ENCODE measurements around the gene DUSP14.
"Not testable (repeated sequence)": the region's sequence is repeated elsewhere in the genome, so short reads cannot be mapped to it uniquely, and the experiment has no call there.

Gene DUSP14

DNA sequence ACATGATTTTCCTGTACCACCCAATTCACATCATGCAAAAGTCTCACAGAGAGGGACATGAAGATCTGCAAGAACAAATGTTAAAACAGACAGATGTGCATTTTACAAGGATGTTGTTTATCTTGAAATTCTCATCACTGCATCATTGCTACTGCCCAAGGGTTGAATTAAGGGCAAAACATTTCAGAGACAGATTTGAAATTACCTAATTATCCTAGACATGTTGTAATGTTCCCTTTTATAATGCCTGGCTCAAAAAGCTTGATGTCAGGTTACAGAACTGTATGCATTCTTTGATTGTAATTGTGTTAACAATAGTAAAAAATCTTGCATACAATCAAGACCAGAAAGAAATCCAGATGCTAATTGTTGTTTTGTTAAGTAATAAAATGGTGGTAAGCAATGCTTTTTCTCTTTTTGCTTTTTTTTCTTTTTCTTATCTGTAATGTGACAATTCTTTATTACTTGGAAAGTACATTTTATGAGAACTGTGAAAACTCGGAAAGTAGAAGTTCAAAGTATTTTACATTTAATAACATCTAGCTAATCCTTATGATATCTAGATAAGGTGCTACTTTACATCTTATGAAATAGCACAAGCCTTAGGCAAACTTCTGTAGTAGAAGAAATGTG is 3.6 kb upstream of the DUSP14 start:
- no peak for DNase-seq

DNA sequence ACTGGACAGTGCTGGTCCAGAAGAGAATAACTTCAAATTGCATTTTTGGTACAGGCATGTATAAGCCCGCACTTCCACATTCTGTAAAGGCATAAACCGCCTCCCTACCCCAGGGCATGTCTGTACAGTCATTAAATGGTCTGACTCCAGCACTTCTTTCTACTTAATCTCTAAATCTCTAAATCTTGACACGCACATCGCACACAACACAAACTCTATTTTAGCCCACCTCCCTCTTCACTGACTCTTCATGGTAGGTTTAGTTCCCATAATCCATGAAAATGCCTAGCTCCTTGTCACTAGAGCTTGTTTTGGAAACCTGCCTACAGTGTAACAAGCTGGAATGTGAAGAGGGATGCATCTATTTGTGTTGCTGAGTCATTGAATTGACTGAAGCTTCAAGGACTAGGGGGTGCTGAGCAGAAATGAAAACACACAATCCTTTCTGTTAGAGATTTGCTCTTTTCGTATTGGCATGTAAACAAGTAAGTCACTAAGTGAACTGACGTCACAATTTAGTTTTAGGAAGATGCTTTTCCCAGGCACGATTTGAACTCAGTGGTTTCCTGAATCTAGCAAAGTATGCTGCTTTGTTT is 1.6 kb upstream of the DUSP14 start:
- DNase-seq: peak; percentile 12 to 38

DNA sequence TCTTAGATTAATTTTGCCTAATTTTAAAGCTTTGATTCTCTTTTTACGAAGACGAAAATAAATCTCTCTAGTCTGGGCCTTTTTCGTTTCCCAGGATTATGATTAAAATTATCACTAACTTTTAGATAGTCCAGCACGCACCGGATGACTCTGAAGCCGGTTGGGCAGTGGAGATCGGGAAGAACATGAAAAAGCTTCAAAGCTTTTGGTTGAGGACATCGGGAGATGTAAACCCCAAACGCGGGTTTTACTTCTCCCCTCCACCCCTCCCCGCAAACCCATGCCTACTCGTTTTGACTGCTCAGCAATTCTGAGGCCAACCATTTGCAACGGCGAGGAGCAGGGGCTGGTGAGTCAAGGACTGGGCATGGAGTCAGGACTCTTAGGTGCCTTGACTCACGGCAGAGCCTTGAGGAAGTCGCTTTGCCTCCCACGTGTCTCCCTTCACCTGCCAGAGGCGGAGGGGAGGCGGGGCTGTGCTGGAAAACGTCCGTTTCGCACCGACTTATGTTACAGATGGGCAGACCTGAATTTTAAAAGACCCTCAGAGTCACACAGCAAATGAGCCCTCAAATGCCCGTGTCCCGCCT is 989 bp upstream of the DUSP14 start:
- peak; percentile 46 to 71 for DNase-seq

DNA sequence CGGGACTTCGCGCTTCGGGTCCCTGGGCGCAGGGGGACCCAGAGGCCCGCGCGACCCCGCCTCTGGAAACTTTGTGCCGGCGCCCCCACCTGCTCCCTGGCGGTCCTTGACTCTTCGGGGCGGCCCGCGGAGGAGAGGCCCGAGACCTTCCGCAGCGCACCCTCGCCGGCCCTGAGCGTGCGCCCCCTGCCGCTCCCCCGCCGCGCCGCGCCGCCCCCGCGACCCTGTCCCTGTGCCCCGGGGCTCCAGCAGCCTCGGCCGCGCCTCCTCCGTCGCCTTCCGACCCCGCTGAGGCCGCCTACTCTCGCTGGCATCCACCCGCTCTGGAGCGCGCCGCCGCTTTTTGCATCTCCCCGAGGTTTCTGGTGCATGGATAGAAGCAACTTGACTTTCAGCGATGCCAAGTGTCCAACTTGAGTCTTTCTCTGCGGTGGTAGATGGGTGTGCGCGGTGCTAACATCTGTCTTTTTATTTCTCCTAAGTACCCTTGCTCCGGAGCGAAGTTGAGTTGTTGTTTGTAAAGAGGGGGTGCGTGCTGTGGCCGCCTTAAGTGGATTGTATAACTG is 414 bp downstream of the DUSP14 start:
- peak; percentile 40 to 49 for DNase-seq

DNA sequence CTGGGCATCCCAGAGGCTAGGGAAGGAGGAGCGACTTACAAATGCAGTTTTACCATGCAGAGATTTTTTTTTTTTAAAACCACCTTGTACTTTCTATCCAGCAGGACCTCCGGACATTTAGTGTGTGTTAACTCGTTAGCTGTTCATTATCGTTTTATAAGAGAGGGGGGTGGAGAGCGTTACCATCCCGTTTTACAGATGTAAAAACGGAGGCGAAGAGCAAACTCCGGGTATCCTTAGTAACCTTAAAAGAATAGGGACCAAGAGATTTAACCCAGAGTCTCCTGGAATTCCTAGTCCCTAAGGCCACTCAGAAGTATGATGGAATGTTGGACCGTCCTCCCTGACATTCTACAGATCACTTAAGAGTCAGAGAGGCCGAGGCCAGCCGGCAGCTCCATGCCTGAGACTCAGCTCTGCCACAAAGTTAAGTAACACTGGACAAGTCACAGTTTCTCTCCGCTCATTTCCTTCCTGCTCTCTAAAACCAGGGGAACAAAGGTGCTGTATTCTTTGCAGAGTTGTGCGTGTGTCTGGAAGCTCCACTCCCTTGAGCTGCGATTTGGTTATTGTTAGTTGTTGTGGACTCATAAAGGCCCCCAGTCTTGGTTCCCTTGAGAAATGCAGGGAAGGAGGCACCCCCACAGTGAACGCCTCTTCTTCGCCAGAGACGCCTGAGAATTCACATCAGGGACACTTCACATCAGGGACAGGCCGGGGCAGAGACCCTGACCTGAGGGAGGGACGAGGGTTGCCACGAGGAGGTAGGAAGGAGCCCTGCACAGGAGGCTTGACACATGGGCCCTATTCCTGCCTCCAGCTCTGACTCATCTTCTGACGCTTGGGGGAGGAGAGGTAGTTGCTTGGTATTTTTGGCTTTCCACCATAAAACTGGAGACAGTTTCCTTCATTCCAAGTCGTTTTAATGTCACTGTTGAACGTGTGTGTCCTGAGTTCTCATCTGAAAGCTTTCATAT is 1.2 kb downstream of the DUSP14 start:
- no peak for DNase-seq

DNA sequence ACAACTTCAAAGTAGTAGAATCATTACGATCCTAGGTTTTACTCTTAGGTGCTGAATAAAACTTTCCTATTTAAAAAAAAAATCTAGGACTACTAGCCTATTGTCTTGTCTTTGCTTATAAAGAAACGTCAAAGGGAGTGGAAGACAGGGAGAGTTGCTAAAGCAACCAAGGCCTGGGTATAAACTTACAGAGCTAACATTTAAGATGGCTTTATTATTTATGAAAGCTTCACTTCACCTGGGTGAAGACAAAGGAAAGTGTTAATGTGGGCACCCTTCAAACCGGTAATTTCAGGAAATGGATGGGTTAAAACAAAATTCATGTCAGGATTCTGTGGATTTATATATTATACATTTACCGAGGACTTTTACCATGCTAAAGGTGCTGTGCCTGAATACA is 2.5 kb downstream of the DUSP14 start:
- DNase-seq: no peak

DNA sequence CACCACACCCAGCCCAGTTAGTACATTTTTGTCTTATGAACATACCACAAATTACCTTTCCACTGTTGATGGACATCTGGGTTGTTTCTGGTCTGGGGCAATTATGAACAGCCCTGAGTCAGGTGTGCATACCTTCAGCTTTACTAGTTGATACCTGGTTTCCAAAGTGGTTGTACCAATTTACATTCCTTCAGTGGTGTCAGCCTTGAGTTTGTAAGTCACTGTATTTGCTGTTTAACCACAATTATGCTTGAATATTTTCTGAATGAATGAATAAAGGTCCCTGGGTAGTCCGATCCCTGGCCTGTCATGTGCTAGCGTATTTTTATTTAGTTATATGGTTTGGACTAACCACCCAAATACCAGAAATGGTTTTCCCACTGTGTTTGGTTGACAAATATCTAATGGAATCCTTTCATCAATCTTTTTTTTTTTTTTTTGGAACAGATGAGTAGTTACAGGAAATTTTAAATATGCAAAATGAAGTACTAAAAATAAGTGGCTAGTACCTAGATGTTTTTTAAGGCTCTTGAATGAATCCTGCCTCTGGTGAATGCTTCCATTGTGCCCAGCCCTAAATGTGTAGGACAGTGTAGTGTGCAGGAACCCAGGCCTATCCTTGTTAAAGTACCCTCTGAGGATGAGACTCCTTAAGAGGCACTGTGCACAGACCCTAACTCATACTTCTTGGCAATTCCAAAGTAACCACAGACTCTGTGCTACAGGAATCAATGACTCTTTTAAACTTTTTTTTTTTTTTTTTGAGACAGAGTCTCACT is 3.7 kb downstream of the DUSP14 start:
- no peak for DNase-seq

DNA sequence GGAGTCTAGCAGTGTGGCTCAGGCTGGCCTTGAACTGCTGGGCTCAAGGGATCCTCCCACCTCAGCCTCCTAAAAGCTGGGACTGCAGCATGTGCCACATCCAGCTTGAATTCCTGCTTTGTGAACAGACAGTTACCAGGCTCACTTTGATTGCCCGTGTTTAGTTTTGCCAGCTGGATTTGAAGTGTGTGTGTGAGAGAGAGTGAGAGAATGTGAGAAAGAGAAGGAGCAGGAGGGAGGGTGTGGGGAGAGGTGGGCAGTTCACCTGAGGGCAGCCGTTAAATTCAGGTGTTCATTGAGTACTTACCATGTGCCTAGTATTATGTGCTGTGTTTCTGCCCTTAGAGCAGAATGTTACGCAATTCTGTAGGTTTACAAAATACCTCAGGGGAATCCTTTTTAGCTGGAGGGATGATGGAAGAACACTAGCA is 4.7 kb downstream of the DUSP14 start:
- no peak for DNase-seq

DNA sequence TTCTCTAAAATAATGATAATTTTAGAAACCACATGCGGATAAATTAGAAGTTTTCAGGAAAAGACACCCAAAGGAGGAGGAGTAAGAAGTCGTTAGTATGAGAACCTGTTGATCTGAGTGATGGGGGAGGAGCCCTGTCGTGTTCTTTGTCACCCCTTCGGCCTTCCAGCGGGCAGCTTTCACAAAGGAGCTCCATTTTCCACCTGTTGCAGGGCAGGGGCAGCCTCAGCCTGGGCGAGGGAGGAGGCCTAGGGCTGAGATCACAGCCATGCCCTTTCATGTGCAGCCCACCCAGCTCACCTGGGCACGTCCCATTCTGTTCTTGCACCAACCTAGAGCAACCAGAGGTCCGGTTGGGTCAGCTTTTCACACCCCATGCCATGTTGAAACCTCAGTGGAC is 5.3 kb downstream of the DUSP14 start:
- no peak for DNase-seq

DNA sequence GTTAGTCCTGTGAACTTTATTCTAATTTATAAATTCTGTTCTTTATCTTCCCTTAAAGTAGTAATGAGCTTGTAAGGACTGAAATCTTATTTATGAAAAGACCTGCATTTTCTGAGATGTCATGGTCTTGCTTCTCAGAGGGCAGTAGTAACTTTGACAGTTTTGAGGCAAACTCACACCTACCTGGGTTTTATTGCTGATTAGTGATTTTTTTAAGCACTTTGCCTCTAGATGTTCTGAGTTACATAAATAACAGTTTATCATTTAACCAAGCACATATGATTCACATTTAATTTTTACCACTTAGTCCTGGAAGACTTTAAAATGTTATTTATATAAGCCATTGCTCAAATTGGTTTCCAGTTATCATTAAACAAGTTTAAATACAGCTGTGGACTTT is 10.7 kb downstream of the DUSP14 start:
- no peak for DNase-seq

DNA sequence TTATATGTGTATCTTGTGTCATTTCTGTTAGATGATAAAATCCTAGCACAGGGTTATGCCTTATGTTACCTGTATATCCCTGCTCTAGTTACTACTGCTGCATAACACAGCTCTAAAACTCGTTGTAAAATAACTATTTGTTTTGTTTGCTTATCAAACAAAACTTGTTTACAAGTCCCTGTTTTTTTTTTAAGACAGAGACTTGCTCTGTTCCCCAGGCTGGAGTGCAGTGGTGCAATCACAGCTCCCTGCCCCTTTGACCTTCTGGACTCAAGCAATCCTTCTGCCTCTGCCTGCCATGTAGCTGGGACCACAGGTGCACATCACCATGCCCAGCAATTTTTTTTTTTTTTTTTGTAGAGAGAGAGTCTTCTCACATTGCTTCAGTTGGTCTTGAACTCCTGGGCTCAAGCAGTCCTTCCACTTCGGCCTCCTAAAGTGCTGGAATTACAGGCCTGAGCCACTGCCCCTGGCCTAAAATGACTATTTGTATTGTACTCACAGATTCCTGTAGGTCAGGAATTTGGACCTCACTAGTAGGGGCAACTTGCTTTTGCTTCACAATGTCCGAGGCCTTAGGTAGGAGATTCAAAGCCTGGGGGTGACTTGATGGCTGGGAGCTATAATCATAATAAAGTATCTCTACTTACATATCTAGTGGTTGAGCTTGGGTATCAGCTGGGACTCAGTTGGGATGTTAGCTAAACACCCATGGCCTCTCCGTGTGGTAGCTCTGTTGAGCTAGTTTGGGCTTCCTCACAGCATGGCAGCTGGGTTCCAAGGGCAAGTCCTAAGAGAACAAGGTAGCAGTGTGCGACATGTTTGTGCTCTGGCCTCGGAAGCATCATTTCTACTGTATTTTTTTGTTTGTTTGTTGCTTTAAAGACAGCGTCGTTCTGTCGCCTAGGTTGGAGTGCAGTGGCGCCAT is 12.6 kb downstream of the DUSP14 start:
- no peak for DNase-seq

DNA sequence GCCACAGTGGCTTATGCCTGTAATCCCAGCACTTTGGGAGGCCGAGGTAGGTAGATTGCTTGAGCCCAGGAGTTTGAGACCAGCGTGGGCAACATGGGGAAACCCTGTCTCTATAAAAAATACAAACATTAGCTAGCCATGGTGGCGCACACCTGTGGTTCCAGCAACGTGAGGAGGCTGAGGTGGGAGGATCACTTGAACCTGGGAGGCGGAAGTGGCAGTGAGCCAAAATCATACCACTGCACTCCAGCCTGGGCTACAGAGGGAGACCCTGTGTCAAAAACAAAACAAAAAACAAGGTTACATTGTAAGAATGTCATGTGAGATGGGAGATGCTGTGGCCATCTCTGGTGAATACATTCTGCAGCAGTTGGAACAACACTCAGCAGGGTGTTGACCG is 13.5 kb downstream of the DUSP14 start:
- no peak for DNase-seq

DNA sequence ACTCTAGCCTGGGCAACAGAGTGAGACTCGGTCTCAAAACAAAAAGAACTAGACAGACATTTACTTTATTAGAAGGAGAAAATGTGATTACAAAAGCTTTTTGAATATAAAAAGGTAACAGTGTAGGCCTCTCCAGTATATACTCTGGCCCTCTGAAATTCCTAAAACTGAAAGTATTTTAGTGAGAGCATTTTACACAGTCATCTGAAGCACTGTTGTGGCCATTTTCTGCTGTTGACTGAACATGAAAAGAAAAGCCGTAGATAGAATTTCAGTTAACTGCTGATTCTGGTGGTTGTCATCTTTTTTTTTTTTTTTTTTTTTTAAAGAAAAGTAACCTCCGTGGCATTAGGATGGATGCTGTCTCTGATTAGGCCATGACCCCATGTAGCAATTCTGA is 15.6 kb downstream of the DUSP14 start:
- no peak for DNase-seq

DNA sequence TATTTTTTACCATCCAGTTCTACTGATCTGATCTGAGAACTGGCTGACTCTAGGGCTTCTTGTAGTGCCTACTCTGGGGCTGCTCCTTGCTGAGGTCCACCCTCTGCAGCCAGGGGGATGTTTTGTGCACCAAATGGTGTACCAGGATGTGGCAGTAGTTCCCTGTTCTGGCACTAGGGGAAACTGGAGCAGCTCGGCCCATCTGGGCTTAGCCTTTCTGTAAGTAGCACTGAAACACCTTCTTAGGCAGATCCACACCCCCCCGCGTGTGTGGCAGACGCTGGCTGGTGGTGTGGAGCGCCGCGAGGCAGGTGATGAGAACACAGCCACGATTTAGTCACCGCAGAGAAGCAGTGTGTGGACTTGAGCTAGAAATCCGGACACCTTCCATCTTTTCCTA is 17.0 kb downstream of the DUSP14 start:
- DNase-seq: peak in 1 of 2 experiments; percentile 25

DNA sequence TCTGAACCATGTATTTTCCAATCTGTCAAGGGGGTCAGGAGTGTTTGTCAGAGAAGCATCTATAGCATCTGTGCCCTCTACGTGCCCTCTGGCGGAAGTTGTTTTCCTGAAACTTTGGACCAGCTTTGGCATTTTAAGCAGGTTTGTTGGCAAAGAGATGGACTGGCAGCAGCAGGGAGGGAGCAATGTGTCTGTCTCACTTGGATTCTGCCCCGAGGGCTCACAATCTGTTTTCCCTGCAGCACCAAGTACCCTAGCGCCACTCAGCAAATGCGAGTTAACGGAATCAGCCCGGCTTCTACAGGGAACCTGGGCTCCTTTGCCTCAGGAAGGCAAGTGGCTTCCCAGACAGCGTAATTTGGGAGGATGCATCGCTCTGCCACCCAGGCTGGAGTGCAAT is 17.4 kb downstream of the DUSP14 start:
- DNase-seq: no peak

DNA sequence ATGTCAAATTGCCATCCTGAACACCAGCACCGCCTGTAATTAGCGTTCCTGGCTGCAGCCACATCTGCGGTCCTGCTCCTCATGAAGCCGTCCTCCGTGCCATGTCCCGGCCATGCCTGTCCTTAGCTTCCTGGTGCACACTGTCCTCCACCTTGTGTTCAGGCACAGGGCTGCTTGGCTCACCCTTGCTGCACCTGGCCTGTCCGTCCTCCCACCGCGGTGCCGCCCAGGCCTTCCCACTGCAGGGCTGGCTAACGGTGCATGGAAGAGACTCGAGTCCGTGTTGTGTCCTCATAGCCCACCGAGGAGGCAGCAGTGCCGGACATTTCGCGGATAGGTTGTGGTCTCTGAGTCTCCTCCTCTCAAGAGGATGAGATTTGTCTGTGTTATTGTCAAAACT is 20.4 kb downstream of the DUSP14 start:
- DNase-seq: no peak

DNA sequence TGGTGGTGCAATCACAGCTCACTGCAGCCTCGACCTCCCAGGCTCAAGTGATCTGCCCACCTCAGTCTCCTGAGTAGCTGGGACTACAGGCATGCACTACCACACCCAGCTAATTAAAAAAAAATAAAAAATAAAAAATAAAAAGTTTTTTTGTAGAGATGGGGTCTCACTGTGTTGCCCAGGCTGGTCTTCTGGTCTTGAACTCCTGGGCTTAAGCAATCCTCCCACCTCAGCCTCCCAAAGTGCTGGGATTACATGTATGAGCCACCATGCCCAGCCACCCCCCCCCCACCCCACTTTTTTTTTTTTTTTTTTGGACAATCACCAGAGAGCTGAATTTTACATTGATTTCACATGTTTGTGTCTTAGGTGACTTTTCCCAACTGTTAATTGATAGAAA is 22.0 kb downstream of the DUSP14 start:
- DNase-seq: not testable (repeated sequence)

DNA sequence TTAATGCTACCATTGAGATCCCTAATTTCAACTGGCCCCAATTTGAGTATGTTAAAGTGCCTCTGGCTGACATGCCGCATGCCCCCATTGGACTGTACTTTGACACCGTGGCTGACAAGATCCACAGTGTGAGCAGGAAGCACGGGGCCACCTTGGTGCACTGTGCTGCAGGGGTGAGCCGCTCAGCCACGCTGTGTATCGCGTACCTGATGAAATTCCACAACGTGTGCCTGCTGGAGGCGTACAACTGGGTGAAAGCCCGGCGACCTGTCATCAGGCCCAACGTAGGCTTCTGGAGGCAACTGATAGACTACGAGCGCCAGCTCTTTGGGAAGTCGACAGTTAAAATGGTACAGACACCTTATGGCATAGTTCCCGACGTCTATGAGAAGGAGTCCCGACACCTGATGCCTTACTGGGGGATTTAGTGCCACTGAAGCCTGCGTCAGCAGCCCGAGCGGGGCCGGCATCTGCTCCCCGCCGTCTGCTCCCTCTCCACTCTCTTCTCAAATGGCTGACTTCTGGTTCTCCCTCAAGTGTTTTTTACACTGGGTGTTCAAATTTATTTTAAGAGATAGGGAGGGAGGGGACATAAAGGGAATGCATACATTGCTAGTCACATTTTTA is 22.9 kb downstream of the DUSP14 start:
- DNase-seq: no peak

DNA sequence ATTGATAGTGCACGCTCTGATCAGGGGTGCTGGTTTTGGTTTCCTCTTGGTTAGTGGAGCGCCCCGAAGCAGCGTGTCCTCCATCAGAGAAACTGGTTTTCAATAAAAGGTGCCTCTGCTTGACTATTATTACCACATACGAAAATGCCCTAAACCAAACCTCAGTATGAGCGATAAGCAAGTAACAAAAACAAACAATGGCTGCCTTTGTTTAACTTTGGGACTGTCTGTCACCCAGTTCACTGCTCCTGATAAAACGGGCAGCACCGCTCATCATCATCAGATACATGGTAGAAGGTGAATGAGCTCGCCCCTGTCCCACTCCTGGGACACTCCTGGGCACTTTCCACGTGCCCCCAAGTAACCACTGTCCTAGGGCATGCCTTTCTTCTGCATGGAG is 24.0 kb downstream of the DUSP14 start:
- DNase-seq: no peak

DNA sequence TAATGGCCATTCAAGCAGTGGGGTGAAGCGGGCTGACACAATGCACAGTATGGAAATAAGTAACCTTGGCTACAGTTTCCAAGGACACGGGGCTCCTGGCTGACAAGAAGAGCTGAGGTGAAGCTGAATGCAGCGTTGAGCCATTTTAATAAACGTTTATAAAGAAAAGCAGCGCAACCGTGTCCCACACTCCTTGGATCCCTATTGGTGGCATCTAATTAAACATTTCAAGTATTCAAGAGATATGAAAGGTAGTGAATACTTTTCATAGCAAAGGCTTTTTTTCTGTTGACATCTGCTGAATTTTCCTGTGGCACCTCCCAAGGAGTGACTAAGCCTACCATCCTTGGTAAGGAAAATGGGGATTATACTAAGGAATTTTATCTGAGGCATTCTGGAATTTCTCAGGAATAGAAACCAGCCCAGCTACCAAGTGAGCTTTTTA is 26.5 kb downstream of the DUSP14 start:
- no peak for DNase-seq

DNA sequence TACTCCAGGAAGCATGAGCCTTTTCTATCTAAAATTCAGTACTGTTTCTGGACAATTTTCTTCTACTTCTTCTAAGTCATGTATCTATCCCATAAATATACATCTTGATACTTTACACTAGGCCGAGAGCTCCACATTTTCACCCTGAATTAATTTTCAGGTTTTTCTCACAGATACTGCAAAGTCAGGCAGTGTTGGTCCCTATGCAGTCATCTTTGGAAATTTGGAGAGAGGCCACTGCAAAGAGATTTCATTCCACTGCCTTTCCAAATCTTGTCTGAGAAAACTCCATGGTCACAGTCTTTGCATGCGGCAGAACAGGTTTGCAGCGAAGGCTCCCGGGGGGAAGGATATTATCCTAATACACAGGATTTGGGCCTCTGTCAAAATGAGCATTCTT is 28.2 kb downstream of the DUSP14 start:
- no peak for DNase-seq

Measured in NCI-H2081 (cell line).